NB4 (cell line): Measurements from ENCODE around the gene ZNF580.

Experiments
- CTCF ChIP-seq: IDR thresholded peaks from one replicate; pipeline ENCODE4 v1.5.1; 2012; ENCODE audit warnings: low read depth, low read length
- POLR2A ChIP-seq: IDR thresholded peaks from 2 replicates; pipeline ENCODE4 v1.6.1; 2011; ENCODE audit warnings: mild to moderate bottlenecking; ENCODE audit not compliant: insufficient read length; ENCODE audit errors: extremely low read depth

- TF ChIP-seq CTCF (no peak), POLR2A (no peak)
Measured at GRCh38 chr19:55668603-55669348, 28.0 kb downstream of the ZNF580 start.
